ENCODE data around the gene MEGF9. TPM values are rescaled to one million over a fixed set of nuclear protein-coding genes. Genes with fewer than 3 reads are reported as not detected.

Gene MEGF9
- total RNA-seq, 4 donors from 2014 or later, result 19.7 to 24.7 (median 21.5) TPM

GRCh38 chr9:120587328-120587727 lies 126.9 kb downstream of the MEGF9 start:
- WGBS, 2 donors (ENCODE audit: low coverage in 1 of 2), result 14 to 50% methylated on average over 1 of the region's 1 CpG
- no peak overlapping the region for H3K4me3 ChIP-seq
- H3K9me3 ChIP-seq, result peaks cover 0 to 6% (median 0%) of the 10 kb centered on the region in 3 donors
- H3K27me3 ChIP-seq, result no peaks in the 10 kb centered on the region
- no peaks in the 10 kb centered on the region for H3K4me1 ChIP-seq
- H3K27ac ChIP-seq, result no peak overlapping the region
- ATAC-seq, result no peak
- TF ChIP-seq CTCF (IDR thresholded peaks at IDR 0.05), result no peak
- no peak for TF ChIP-seq EP300 (IDR thresholded peaks at IDR 0.05)
- TF ChIP-seq POLR2A (IDR thresholded peaks at IDR 0.05), result no peak
- no peak for TF ChIP-seq POLR2AphosphoS5 (IDR thresholded peaks at IDR 0.05)
- no peaks in the 10 kb centered on the region for H3K36me3 ChIP-seq

GRCh38 chr9:120583958-120584369 lies 130.3 kb downstream of the MEGF9 start:
- H3K4me3 ChIP-seq, result no peak overlapping the region
- H3K4me1 ChIP-seq, result peaks cover 4 to 12% (median 5%) of the 10 kb centered on the region in 3 donors
- no peaks in the 10 kb centered on the region for H3K36me3 ChIP-seq
- no peaks in the 10 kb centered on the region for H3K9me3 ChIP-seq
- no peak for TF ChIP-seq EP300 (IDR thresholded peaks at IDR 0.05)
- no peak for TF ChIP-seq POLR2A (IDR thresholded peaks at IDR 0.05)
- H3K27me3 ChIP-seq, result no peaks in the 10 kb centered on the region
- no peak for ATAC-seq
- H3K27ac ChIP-seq, result peak overlapping the region in 3 of 4 donors; percentile 31 to 53 (median 45)
- 56 to 67% methylated on average over 2 to 3 of the region's 3 CpGs for WGBS, 2 donors (ENCODE audit: low coverage in 1 of 2)

GRCh38 chr9:120580051-120580896 lies 134.0 kb downstream of the MEGF9 start, which contains the start of gene CDK5RAP2:
CDK5RAP2 (minus strand) TSS chr9:120580167; CDS start chr9:120579978, 189 bp downstream.
- 20 to 21% methylated on average over 11 to 18 of the region's 33 CpGs for WGBS, 2 donors (ENCODE audit: low coverage in 1 of 2)

GRCh38 chr9:120579139-120580050 lies 134.9 kb downstream of the MEGF9 start:
- no peak for TF ChIP-seq EP300 (IDR thresholded peaks at IDR 0.05)
- no peak for TF ChIP-seq CTCF (IDR thresholded peaks at IDR 0.05)
- TF ChIP-seq POLR2A (IDR thresholded peaks at IDR 0.05), result no peak
- no peak for TF ChIP-seq POLR2AphosphoS5 (IDR thresholded peaks at IDR 0.05)
- WGBS, 2 donors (ENCODE audit: low coverage in 1 of 2), result 25 to 31% methylated on average over 6 to 7 of the region's 31 CpGs
- peak; percentile 58 for ATAC-seq
- Histone ChIP-seq H3K36me3 (peaks cover 0 to 6% of the 10 kb centered on the region in 2 donors), H3K9me3 (no peaks in the 10 kb centered on the region), H3K4me3 (peak overlapping the region; percentile 54 to 90), H3K27ac (peak overlapping the region; percentile 12 to 84 (median 82)), H3K27me3 (no peaks in the 10 kb centered on the region), H3K4me1 (peaks cover 6 to 24% (median 10%) of the 10 kb centered on the region in 3 donors)

More at GRCh38 chr9:120580051-120580896, 134.0 kb downstream of the MEGF9 start, which contains the start of gene CDK5RAP2:
- Histone ChIP-seq H3K4me3 (peak within 1 kb of the TSS; percentile 54 to 90), H3K9me3 (no peaks in the 10 kb centered on the region), H3K4me1 (peaks cover 6 to 24% (median 10%) of the 10 kb centered on the region in 3 donors), H3K27ac (peak within 1 kb of the TSS; percentile 12 to 84 (median 82)), H3K27me3 (no peaks in the 10 kb centered on the region), H3K36me3 (peaks cover 0 to 6% of the 10 kb centered on the region in 2 donors)
- ATAC-seq, result peak; percentile 99
- TF ChIP-seq CTCF (IDR thresholded peaks at IDR 0.05) (peak in 1 of 4 experiments; percentile 10), EP300 (IDR thresholded peaks at IDR 0.05) (no peak), POLR2A (IDR thresholded peaks at IDR 0.05) (peak in 1 of 2 donors; percentile 24), POLR2AphosphoS5 (IDR thresholded peaks at IDR 0.05) (peak; percentile 86)

GRCh38 chr9:120574473-120574872 lies 139.8 kb downstream of the MEGF9 start:
- peaks cover 0 to 29% of the 10 kb centered on the region in 2 donors for H3K36me3 ChIP-seq
- no peak overlapping the region for H3K4me3 ChIP-seq
- peaks cover 6 to 51% (median 10%) of the 10 kb centered on the region in 3 donors for H3K4me1 ChIP-seq
- H3K27ac ChIP-seq, result no peak overlapping the region
- 64 to 76% methylated on average over 2 of the region's 2 CpGs for whole genome bisulfite sequencing, 2 donors (ENCODE audit: low coverage in 1 of 2)
- no peaks in the 10 kb centered on the region for H3K27me3 ChIP-seq
- ATAC-seq, result no peak
- no peaks in the 10 kb centered on the region for H3K9me3 ChIP-seq
- no peak for TF ChIP-seq CTCF (IDR thresholded peaks at IDR 0.05)
- no peak for TF ChIP-seq POLR2AphosphoS5 (IDR thresholded peaks at IDR 0.05)
- TF ChIP-seq EP300 (IDR thresholded peaks at IDR 0.05), result no peak
- no peak for TF ChIP-seq POLR2A (IDR thresholded peaks at IDR 0.05)

All from gastroesophageal sphincter (tissue), 4 donors.